HG03196 (cell line): ENCODE measurements around the gene E2F6.
A peak's percentile ranks its signal among the peaks of the same experiment; 100 is the strongest.

Experiments used
- ATAC-seq: cut with Tn5 transposase; IDR thresholded peaks from one replicate; pipeline ENCODE4 v1.9.1; 2021; ENCODE audit not compliant: unreplicated experiment

E2F6 gene

GRCh38 chr2:11465485-11466306 is at the start of gene E2F6:
TSS of gene E2F6 (minus strand) at chr2:11466161. CDS start at chr2:11465879, 282 bp downstream.
- ATAC-seq, result peak; percentile 61

DNA sequence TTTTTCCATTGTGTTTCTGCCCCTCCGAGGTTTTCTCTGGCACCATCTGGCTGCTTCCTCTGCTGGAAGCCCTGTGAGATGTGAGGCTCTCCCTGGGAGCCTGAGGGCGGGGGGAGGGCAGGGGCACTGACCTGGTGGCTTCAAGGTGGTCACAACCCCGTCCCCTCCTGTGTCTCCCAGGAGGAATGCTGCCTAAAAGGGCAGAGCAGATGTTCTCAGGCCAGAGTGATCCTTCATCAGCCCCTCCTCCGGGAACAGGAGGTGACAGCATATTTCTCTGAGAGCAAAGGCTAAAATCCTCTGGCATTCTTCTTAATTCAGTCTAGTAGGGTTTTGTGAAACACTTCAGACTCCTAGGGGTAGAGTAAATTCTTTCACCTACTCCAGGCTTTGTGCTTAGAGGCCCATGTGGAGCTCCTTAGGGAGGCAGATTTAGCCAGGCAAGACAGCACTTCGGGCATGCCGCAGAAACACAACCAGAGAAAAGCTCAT is 49.6 kb upstream of the E2F6 start:
- no peak for ATAC-seq

DNA sequence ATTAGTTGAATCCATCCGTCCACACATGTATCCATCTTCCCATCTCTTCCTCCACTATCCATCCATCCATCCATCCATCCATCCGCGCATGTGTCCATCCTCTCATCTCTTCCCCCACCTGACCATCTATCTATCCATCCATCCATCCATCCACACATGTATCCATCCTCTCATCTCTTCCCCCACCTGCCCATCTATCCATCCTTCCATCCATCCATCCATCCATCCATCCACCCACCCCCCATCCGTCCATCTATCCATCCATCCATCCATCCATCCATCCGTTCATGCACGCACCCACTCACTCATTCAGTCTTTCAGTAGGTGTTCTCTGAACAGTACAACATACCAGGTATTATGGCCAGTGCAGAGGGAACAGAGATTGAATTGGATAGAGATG is 48.9 kb upstream of the E2F6 start:
- ATAC-seq, result no peak

DNA sequence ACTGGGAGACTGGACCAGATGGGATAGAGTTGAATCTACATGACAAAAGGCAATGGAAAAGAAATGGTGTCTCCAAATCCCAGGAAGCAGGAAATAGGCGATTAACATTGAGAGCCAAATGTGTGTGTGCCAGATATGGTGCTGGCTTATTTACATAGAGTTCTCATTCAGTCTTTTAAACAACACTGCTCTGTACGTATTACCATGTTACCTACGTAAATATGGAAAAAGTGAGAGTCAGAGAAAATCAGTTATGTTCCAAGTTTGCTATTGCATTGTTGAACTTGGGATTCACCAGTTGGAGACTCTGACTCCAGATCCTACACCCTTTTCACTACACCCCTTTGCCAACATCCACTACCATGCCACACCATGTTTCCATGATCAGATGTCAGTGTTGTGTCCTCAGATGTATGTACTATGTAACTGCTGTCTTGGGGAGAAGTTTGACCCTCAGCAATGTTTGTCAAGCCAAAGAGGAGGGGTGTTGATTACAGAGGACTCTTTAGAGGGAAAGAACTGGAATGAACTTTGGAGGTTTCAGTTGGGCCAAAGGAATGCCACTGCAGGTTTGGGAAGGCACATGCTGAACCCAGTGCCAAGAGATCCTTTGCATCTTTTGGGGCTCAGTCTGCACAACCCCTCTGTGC is 48.2 kb upstream of the E2F6 start:
- no peak for ATAC-seq

DNA sequence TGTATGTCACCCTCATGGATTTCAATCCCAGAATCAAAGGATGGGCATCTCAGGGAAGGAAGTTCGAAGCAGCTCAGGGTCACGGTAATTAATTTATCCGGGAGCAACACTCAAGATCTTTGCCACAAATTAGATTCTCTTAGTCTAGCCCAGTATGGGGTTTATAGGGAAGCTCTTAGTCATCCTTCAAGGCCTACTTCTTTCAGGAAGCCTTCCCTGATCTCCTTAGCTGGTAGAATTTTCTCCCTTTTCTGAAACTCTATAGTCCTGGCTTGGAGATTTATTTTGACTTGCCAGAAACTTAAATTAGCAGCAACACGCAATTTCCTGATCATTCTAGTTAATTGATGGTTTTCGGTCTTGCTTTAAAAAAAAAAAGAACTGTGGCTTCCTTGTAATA is 47.4 kb upstream of the E2F6 start:
- no peak for ATAC-seq

GRCh38 chr2:11512431-11512830 is 46.5 kb upstream of the E2F6 start:
- ATAC-seq, result no peak

GRCh38 chr2:11509657-11510360 is 43.8 kb upstream of the E2F6 start:
- no peak for ATAC-seq

- no peak for ATAC-seq
These were observed 42.3 kb upstream of the E2F6 start for GRCh38 chr2:11508279-11508678.

GRCh38 chr2:11507517-11507916 is 41.6 kb upstream of the E2F6 start:
- ATAC-seq, result no peak

DNA sequence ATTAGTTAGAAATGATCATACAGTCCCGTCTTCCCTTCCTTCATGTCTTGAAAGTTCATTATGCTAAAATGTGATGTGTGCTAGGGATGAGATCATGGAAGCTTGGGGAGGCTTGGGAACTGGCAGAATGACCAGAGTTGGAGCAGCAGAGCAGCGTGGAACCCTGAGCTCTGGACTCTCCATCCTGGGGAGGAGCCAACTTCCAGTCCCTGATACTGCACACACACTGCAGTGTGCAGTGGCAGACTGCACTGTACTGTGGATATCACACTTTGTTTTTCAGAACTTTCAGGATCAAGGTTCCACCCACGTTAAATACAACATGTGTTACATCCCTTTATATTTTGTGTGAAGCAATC is 40.6 kb upstream of the E2F6 start:
- no peak for ATAC-seq

GRCh38 chr2:11505652-11506610 is 40.0 kb upstream of the E2F6 start:
- ATAC-seq, result no peak

DNA sequence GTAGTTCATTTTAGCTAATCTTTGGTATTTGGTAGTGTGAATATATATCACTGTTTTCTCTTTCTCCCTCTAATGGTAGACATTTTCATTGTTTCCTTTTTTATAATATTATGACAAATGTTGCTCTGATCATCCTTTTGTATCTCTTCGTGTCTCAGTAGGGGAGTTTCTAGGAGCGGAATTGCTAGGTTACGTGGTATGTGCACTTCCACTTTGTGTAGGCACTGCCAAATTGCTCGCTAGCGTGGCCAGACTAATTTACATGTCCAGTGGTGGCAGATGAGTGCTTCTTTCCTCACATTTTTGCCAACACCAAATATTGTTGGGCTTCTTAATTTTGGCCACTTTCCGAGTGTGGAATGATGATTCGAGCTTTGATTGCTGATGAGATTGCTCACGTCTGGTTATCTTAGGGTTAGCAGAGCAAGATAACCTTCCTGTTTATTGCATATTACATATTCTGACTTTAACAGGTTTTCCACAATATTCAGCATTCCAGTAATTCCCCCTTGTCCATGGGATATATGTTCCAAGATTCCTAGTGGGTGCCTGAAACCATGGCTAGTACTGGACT is 37.5 kb upstream of the E2F6 start:
- ATAC-seq, result no peak

GRCh38 chr2:11502740-11503292 is 36.9 kb upstream of the E2F6 start:
- no peak for ATAC-seq

DNA sequence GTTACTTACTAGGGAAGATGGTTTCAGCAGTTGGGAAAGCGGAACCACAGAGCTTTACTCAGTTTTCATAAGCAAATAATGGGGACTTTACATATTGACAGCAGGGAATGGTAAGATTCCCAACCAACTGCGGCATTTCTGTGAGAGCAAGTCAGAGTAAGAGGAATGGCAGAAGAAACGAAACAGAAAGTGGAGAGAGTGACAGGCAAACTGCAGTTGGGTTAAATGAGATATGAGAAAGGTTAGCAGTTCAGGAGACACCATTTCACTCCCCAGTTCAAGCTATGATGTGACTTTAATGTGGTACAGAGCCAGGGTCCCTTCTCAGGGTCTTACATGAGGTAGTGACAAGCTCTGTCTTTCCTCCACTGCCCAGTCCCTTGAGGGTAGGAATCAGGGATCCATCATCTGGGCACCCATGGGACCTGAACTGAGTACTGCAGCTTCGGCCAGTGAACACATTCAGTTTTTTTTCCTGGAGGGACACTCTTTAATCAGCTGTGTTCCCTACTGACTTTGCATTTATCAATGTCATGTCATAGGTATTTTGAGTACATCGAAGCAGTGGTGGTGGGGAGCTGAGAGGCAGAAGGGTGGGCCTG is 34.8 kb upstream of the E2F6 start:
- no peak for ATAC-seq

DNA sequence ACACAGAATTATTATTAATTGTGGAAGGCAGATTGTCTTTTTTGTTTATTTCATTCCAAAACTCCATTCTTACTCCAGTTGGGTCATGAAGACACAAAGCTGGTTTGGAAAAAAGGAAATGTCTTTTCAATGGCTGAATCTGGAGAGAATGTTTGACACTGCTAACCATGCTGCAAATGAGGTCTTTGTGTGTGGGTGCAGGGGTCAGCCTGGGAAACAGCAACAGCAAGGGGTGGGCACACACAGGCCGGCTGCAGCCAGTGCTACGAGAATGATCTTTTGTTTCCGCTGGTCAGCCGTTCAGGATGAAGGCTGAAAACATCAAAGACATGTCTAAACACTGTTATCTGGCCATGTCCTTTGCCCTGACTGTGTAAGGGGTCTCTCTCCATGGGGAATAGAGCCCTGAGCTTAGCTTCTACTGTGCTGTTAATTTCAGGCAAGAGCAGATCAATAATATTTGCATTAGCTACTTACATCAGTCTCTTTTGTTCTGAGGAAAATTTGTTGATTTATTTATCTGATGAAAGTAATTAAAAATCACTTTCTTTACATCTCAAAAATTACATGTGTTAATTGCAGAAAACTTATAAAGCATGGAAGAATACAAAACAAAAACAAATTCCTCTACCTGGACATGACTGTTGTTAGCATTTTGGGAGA is 33.3 kb upstream of the E2F6 start:
- no peak for ATAC-seq

DNA sequence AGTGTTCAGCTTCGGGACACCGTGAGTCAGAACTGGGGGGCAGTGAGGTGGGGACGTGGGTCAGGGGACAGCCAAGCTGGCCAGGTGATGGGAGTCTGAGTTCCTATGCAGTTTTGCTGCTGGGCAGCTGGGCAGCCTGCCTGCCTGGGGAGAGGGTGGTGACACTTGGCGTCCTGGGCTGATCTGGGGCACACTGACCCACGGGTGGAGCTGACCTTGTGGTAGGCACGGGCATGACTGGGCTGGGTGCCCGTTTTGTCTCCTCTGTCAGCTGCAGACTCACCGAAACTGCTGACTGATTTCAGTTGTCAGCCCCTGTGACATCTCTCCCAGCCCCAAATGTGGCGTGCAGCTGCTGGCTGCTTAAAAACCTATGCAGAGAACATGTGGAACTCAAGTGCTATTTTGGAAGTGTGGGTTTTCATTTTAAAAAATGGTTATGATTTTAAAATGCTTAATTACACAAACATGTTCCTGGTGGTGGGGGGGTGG is 32.6 kb upstream of the E2F6 start:
- ATAC-seq, result peak; percentile 80

GRCh38 chr2:11495844-11496681 is 30.1 kb upstream of the E2F6 start:
- ATAC-seq, result no peak

DNA sequence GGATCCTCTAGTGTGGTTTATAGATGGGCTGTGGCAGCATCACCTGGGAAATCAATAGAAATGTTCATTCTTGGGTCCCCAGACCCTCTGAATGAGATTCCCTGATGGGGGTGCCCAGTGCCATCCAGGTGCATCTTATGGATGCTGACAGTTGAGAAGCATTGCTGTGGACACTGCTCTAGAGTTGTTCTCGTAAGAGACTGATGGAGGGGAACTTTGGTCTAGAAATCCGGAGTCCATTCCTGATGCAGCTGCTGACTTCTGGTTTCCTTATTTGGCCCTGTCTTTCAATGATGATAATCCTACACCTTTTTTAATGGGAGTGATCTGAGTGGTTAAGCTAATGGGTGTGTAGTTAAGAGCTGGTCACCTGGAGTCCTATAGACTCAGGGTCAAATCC is 28.3 kb upstream of the E2F6 start:
- no peak for ATAC-seq
